GM23338 (cell line): ENCODE data around the gene KAT2B. TPM values are rescaled to one million over a fixed set of nuclear protein-coding genes. Genes with fewer than 3 reads are reported as not detected.

Source experiments
- CTCF ChIP-seq, 2 experiments: fragments of 200-600 bp in 1 of 2; sonication (generic) in 1 of 2; conservative IDR thresholded peaks; 2 replicates each; pipeline versions ENCODE4 v1.5.1 to v1.6.1; 2016 to 2017; ENCODE audit warnings: antibody characterized with exemption in 2 of 2, low read depth in 2 of 2, mild to moderate bottlenecking in 2 of 2, moderate library complexity in 1 of 2
- EZH2 ChIP-seq: fragments of 200-600 bp; sonication (generic); IDR thresholded peaks from one replicate; pipeline ENCODE4 v1.8.0; 2017; ENCODE audit warnings: antibody characterized with exemption, mild to moderate bottlenecking, low read depth; ENCODE audit not compliant: unreplicated experiment
- JUNB ChIP-seq: IDR thresholded peaks from one replicate; pipeline ENCODE4 v1.6.1; 2016; ENCODE audit warnings: antibody characterized with exemption; ENCODE audit not compliant: unreplicated experiment
- NANOG ChIP-seq: IDR thresholded peaks from 2 replicates; pipeline ENCODE4 v1.6.1; 2016; ENCODE audit warnings: antibody characterized with exemption, borderline replicate concordance
- REST ChIP-seq: IDR thresholded peaks from one replicate; pipeline ENCODE4 v1.6.1; 2018; ENCODE audit warnings: antibody characterized with exemption; ENCODE audit not compliant: unreplicated experiment
- STAT1 ChIP-seq: IDR thresholded peaks from one replicate; pipeline ENCODE4 v1.6.1; 2016; ENCODE audit warnings: antibody characterized with exemption; ENCODE audit not compliant: unreplicated experiment
- ZNF114 ChIP-seq: fragments of 250-450 bp; sonication (Bioruptor Pico); IDR thresholded peaks from 2 replicates; pipeline ENCODE4 v1.5.0; 2020; ENCODE audit warnings: mild to moderate bottlenecking, moderate library complexity
- ZNF331 ChIP-seq: fragments of 250-450 bp; sonication (Bioruptor Pico); IDR thresholded peaks from 2 replicates; pipeline ENCODE4 v1.5.0; 2020; ENCODE audit warnings: low read depth, mild to moderate bottlenecking, moderate library complexity
- ZNF462 ChIP-seq: fragments of 250-450 bp; sonication (Bioruptor Pico); IDR thresholded peaks from 2 replicates; pipeline ENCODE4 v1.5.0; 2020; ENCODE audit warnings: mild to moderate bottlenecking, moderate library complexity
- polyA plus RNA-seq: library from polyadenylated mRNA; unstranded; fragments of >200 nt; fragmentation: Nextera tagmentation; extraction: Ambion mirVana; gene quantifications from 2 replicates; pipeline ENCODE4 v1.2.1, GENCODE V29; 2016
- total RNA-seq: library from RNA; depleted of rRNA; stranded (reverse); fragments of >200 nt; shearing (Covaris generic); gene quantifications from 2 replicates; pipeline ENCODE4 v1.2.3, GENCODE V29; 2014

KAT2B gene
- total and polyA plus RNA-seq, 2 experiments from 2014 or later, result 1.3 to 4.4 TPM

GRCh38 chr3:20123131-20123652 lies 82.9 kb downstream of the KAT2B start (continued):
- no peak for TF ChIP-seq ZNF462 (CRISPR knock-in tag)
- TF ChIP-seq CTCF (conservative IDR thresholded peaks at IDR 0.05; ENCODE audit: low read depth in 2 of 2), result no peak
- TF ChIP-seq JUNB, result no peak
- no peak for TF ChIP-seq STAT1
- TF ChIP-seq NANOG, result no peak
- TF ChIP-seq EZH2, result no peak
- no peak for TF ChIP-seq ZNF114
- TF ChIP-seq ZNF331, result no peak
- no peak for TF ChIP-seq REST
